ENCODE data around the gene USP32.

The USP32 gene

DNA sequence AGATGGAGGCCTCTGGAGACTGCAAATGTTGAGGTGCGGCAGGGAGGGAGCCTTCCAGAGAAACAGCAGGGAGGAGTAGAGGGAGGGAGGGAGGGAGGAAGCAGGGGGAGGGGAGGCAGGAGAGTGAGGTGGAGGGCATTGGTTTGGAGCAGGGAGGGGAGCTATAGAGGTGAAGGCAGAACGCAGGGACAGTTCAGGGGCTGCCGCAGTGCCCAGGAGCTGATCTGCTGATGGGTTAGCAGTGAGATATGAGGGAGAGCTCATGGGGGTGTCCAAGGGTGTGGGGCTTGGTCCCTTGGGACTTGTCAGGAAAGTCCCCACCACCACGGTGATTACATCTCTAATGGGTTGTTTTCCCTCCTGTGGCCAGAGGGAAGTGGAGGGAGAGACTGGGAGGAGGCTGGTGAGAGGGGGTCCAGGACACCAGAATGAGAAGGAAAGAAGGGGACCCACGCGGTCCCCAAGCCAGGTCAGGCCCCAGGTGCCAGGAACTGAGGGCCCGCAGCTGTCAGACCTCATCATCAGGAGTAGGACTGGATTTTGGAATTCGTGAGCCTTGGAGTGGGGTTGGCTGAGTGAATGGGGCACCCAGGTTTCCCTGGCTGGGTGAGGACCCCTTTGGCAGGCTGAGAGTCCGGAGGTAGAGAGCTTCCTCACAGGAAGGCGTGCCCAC, 231.0 kb downstream of the USP32 start:
- TF ChIP-seq TAF1 (IDR thresholded peaks at IDR 0.05; ENCODE audit: borderline replicate concordance, low read depth, low read length), result no peak
- no peak for TF ChIP-seq POLR2A (IDR thresholded peaks at IDR 0.05; ENCODE audit: low read depth, low read length)
- TF ChIP-seq POLR2AphosphoS5 (IDR thresholded peaks at IDR 0.05; ENCODE audit: low read depth, low read length), result no peak
- DNase-seq (ENCODE audit: insufficient read length), result no peak
- FAIRE-seq, result no peak

DNA sequence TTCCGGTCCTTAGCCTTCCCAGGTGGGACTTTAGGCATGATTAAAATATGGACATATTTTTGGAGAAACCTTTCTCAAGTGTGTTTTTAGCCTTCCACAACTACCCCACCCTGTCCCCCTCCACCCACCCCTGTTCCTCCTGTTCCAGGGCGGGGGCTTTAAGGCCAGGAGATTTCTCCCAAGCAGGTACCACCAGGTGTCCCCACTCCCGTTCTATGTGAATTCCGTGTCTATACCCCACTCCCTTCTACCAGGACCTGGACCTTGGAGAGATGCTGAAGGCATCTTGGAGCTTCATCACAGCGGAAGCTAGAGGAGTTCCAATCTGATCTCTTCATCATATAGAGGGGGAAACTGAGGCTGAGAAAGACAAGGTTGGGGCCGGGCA, 232.5 kb downstream of the USP32 start:
- no peak for DNase-seq (ENCODE audit: insufficient read length)
- FAIRE-seq, result no peak
- no peak for TF ChIP-seq POLR2A (IDR thresholded peaks at IDR 0.05; ENCODE audit: low read depth, low read length)
- no peak for TF ChIP-seq TAF1 (IDR thresholded peaks at IDR 0.05; ENCODE audit: borderline replicate concordance, low read depth, low read length)
- TF ChIP-seq POLR2AphosphoS5 (IDR thresholded peaks at IDR 0.05; ENCODE audit: low read depth, low read length), result no peak

DNA sequence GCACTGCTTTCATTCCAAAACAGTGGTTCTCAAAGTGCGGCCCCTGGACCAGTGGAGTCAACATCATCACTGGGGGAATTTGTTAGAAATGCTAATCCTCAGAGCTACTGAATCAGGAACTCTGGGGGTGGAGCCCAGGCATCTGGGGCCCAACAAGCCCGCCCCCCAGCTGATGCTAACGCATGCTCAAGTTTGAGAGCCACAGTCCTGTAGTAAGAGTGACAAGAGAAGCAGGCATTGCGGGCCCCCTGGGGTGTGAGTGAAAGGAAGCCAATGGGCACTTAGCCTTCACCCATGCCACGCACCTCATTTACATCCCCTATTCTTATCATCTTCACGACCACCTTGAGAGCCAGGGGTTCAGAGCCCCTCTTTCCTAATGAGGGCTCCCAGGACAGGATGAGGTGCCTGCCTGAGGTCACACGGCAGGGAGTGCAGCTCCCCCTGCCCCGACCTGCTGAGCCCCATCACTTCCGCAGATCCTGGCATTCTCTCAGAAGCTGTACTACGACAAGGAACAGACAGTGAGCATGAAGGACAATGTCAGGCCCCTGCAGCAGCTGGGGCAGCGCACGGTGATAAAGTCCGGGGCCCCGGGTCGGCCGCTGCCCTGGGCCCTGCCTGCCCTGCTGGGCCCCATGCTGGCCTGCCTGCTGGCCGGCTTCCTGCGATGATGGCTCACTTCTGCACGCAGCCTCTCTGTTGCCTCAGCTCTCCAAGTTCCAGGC, 233.0 kb downstream of the USP32 start:
- TF ChIP-seq POLR2AphosphoS5 (IDR thresholded peaks at IDR 0.05; ENCODE audit: low read depth, low read length) (no peak), TAF1 (IDR thresholded peaks at IDR 0.05; ENCODE audit: borderline replicate concordance, low read depth, low read length) (no peak), POLR2A (IDR thresholded peaks at IDR 0.05; ENCODE audit: low read depth, low read length) (no peak)
- DNase-seq (ENCODE audit: insufficient read length) (no peak), FAIRE-seq (no peak)

DNA sequence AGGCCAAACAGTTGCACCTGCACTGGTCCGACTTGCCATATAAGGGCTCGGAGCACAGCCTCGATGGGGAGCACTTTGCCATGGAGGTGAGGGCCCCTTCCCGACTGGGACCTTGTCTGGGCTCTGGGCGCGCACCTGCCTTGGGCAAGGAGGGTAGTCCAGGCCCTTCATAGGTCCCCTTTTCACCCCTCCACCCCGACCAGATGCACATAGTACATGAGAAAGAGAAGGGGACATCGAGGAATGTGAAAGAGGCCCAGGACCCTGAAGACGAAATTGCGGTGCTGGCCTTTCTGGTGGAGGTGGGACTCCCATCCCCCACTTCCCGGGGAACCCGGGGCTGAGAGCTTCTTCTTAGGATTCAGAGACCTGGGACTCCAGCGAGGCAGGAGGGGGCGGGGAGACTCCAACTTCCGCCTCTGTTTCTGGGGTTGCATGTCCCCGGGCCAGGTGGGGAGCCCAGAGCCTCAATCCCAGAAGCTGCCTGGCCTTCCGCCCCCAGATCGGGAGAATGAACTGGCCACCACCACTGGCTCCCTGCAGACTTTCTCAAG, 234.4 kb downstream of the USP32 start:
- no peak for DNase-seq (ENCODE audit: insufficient read length)

DNA sequence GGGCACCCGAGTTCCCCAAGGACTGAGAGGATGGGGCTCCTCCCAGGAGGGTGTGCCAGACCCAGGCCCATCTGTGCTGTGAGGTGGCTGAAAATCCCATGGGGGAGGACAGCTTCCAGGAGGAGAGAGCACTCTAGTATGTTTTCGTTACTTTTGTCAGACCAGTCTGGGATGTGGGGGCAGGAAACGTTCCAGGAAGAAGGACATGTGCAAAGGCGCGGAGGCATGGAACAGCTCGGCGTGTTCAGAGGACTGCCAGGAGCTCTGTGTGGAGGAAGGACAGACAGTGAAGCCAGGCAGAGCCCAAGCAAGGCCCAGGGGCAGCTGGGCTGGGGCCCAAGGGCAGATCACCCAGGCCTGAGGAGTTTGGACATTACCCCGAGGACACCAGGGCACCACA, 235.2 kb downstream of the USP32 start:
- FAIRE-seq, result no peak
- TF ChIP-seq POLR2A (IDR thresholded peaks at IDR 0.05; ENCODE audit: low read depth, low read length) (no peak), POLR2AphosphoS5 (IDR thresholded peaks at IDR 0.05; ENCODE audit: low read depth, low read length) (no peak), TAF1 (IDR thresholded peaks at IDR 0.05; ENCODE audit: borderline replicate concordance, low read depth, low read length) (no peak)
- no peak for DNase-seq (ENCODE audit: insufficient read length)

More for the DNA sequence above, 234.4 kb downstream of the USP32 start:
- no peak for TF ChIP-seq POLR2A (IDR thresholded peaks at IDR 0.05; ENCODE audit: low read depth, low read length)
- no peak for TF ChIP-seq POLR2AphosphoS5 (IDR thresholded peaks at IDR 0.05; ENCODE audit: low read depth, low read length)
- TF ChIP-seq TAF1 (IDR thresholded peaks at IDR 0.05; ENCODE audit: borderline replicate concordance, low read depth, low read length), result no peak
- no peak for FAIRE-seq

DNA sequence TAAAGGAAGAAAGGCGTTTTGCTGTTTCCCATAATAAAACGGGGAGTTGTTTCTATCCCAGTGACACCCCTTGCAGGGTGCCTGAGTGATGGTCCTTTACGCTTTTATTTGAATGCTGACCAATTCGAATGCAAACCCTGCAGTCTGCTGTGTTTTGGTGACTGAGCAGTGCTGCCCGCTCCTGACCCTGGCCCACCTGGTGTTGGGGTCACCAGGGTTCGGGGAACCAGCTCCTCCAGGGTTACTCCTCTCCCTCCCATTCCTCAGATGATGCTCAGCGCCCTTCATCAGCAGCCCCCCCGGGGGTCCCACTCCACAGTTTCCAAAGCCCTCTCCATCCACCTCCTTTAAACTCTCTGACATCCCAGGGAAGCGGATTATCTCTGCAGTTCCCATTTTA, 236.1 kb downstream of the USP32 start:
- DNase-seq (ENCODE audit: insufficient read length) (no peak), FAIRE-seq (no peak)
- TF ChIP-seq POLR2AphosphoS5 (IDR thresholded peaks at IDR 0.05; ENCODE audit: low read depth, low read length) (no peak), TAF1 (IDR thresholded peaks at IDR 0.05; ENCODE audit: borderline replicate concordance, low read depth, low read length) (no peak), POLR2A (IDR thresholded peaks at IDR 0.05; ENCODE audit: low read depth, low read length) (no peak)

DNA sequence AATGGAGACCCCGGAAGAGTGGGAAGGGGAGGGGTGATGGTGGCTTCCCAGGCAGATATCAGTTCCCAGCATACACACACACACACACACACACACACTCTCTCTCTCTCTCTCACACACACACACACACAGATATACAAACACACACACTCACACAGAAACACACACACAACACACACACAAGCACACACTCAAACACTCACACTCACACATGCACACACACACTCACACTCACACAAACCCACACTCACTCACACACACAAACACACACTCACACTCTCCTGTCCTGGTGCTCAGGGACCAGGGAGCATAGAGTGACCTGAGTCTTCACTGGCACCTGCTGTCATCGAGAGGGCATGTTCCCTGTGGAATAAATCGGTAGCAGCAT, 236.5 kb downstream of the USP32 start:
- TF ChIP-seq POLR2A (IDR thresholded peaks at IDR 0.05; ENCODE audit: low read depth, low read length) (no peak), POLR2AphosphoS5 (IDR thresholded peaks at IDR 0.05; ENCODE audit: low read depth, low read length) (no peak), TAF1 (IDR thresholded peaks at IDR 0.05; ENCODE audit: borderline replicate concordance, low read depth, low read length) (no peak)
- FAIRE-seq (no peak), DNase-seq (ENCODE audit: insufficient read length) (no peak)

DNA sequence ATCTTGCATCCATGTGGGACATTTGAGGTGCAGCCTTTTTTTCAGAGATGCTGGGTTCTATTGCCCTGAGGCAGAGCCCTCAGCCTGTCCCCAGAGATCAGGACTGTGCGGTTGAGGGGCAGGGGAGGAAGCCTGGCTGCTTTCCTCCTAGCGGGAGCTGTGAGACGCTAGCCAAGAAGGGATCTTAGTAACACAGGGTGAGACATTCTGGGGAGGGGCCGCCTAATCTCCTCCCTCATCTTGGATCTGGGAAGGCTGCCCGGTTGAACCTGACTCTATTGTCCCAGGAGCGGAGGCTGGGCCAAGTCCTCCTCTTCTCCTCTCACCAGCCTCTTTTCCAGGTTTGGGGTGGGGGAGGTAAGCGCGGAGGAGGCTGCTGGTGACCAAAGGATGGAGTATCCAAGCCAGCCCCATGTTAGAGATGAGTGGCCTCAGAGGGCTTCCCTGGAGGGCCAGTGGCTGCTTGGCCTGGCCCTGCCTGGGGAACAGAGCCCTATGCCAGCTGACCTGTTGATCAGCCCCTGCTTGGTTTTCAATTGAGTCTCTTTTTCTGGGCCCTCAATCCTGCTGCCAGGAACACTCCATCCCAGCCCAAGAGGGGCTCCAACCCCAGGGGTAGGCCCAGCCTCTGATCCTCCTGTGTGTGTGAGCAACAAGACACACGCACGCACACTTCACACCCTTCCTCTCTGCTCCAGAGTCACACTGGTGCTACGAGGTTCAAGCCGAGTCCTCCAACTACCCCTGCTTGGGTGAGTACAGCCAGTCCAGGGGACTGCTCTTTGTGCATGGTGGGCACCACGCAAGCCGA, 237.1 kb downstream of the USP32 start:
- FAIRE-seq (no peak), DNase-seq (ENCODE audit: insufficient read length) (no peak)
- TF ChIP-seq TAF1 (IDR thresholded peaks at IDR 0.05; ENCODE audit: borderline replicate concordance, low read depth, low read length) (no peak), POLR2A (IDR thresholded peaks at IDR 0.05; ENCODE audit: low read depth, low read length) (no peak), POLR2AphosphoS5 (IDR thresholded peaks at IDR 0.05; ENCODE audit: low read depth, low read length) (no peak)

DNA sequence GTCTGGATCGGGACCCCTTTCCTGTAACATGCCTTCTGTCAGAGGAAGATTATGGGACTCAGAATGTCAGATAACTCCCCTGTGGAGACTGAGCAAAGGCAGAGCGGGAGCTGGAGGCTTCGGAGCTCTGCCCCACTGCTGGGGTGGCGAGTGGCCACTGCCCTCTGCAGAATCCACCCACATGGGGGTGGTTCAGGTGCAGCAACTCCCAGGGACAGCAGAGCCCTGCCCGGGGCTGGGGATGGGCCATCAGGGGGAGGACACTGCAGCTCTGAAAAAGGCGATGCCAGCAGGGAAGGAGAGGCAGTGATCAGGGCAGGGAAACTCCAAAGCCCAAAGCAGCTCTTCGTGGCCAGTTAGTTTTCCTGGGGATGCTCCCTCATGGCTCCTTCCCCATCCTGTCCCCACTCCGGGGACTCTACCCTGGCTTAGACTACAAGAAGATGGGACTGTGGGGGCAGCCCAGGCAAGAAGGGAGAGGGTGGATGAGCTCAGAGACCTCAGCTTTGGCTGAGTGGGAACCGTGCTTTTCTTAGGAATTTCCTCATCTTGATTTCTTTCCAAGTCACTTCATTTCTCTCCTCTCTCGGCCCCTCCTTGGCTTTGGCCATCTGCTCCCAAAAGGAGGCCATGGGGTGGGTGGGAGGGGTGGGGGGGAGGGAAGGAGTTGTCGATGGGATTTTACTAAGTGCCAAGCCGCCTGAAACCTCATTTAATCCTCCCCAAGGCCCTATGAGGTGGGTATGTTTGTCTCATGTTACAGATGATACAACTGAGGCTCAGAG, 238.1 kb downstream of the USP32 start:
- TF ChIP-seq TAF1 (IDR thresholded peaks at IDR 0.05; ENCODE audit: borderline replicate concordance, low read depth, low read length) (no peak), POLR2A (IDR thresholded peaks at IDR 0.05; ENCODE audit: low read depth, low read length) (no peak), POLR2AphosphoS5 (IDR thresholded peaks at IDR 0.05; ENCODE audit: low read depth, low read length) (no peak)
- FAIRE-seq (no peak), DNase-seq (ENCODE audit: insufficient read length) (no peak)

DNA sequence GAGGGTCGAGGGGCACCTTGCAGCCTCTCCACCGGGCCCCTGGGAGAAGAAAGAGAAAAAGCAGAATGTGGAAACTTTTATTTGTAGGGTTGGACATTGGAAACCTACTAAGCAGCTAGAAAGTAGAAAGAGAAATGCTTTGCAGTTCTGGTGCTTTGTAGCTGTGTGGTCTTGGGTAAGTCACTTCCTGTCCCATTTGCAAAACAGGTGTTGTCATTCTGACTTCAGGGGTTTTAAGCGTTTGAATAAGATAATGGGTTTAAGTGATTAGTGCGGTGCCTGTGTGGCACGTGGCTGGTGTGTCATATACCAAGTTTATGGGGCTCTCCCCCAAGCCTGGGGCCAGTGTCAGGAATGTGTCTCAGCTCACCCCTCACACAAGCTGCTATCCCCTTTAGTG, 240.6 kb downstream of the USP32 start:
- DNase-seq (ENCODE audit: insufficient read length), result no peak
- no peak for FAIRE-seq
- TF ChIP-seq TAF1 (IDR thresholded peaks at IDR 0.05; ENCODE audit: borderline replicate concordance, low read depth, low read length) (no peak), POLR2A (IDR thresholded peaks at IDR 0.05; ENCODE audit: low read depth, low read length) (no peak), POLR2AphosphoS5 (IDR thresholded peaks at IDR 0.05; ENCODE audit: low read depth, low read length) (no peak)

All from GM12892 (cell line).